SK-N-SH treated with all-trans-retinoic acid at 6 μM for 48 hours (cell line): ENCODE data around the gene MEIS3.

Experiments
- ATAC-seq: fragments of 200-7000 bp; cut with Tn5 transposase; 3 replicates; pipeline ENCODE4 v1.9.1; 2020; ENCODE audit warnings: mild to moderate bottlenecking, moderate library complexity
- ARNTL ChIP-seq: fragments of 450-650 bp; formaldehyde crosslinking; IDR thresholded peaks from 2 replicates; pipeline ENCODE4 v1.5.0; 2020; ENCODE audit warnings: low read depth, mild to moderate bottlenecking, moderate library complexity, borderline replicate concordance
- CREB5 ChIP-seq: fragments of 250-450 bp; sonication (Bioruptor Pico); IDR thresholded peaks from 2 replicates; pipeline ENCODE4 v1.5.1; 2020; ENCODE audit warnings: low read depth, mild to moderate bottlenecking, moderate library complexity
- CSDC2 ChIP-seq: fragments of 250-450 bp; sonication (Bioruptor Pico); IDR thresholded peaks from 2 replicates; pipeline ENCODE4 v1.5.0; 2020; ENCODE audit warnings: mild to moderate bottlenecking, moderate library complexity
- CSRNP3 ChIP-seq: fragments of 250-450 bp; sonication (Bioruptor Pico); IDR thresholded peaks from 2 replicates; pipeline ENCODE4 v1.5.1; 2021; ENCODE audit warnings: mild to moderate bottlenecking, moderate library complexity
- ESRRG ChIP-seq: fragments of 250-450 bp; sonication (Bioruptor Pico); IDR thresholded peaks from 2 replicates; pipeline ENCODE4 v1.6.1; 2021; ENCODE audit warnings: mild to moderate bottlenecking
- ISL1 ChIP-seq: fragments of 250-450 bp; sonication (Bioruptor Pico); IDR thresholded peaks from 2 replicates; pipeline ENCODE4 v2.1.2; 2022; ENCODE audit warnings: mild to moderate bottlenecking, moderate library complexity
- PATZ1 ChIP-seq: fragments of 250-450 bp; sonication (Bioruptor Pico); IDR thresholded peaks from 2 replicates; pipeline ENCODE4 v1.8.0; 2020; ENCODE audit warnings: mild to moderate bottlenecking, moderate library complexity, borderline replicate concordance
- POU6F1 ChIP-seq: fragments of 250-450 bp; sonication (Bioruptor Pico); IDR thresholded peaks from 2 replicates; pipeline ENCODE4 v1.8.0; 2021; ENCODE audit warnings: low read depth, mild to moderate bottlenecking, moderate library complexity, borderline replicate concordance
- PPARA ChIP-seq: fragments of 250-450 bp; sonication (Bioruptor Pico); IDR thresholded peaks from 2 replicates; pipeline ENCODE4 v1.5.0; 2020; ENCODE audit warnings: mild to moderate bottlenecking, borderline replicate concordance
- RARB ChIP-seq: fragments of 250-450 bp; sonication (Bioruptor Pico); IDR thresholded peaks from 2 replicates; pipeline ENCODE4 v1.8.0; 2021; ENCODE audit warnings: mild to moderate bottlenecking, moderate library complexity
- SNAI2 ChIP-seq: fragments of 250-450 bp; sonication (Bioruptor Pico); IDR thresholded peaks from 2 replicates; pipeline ENCODE4 v1.5.0; 2020; ENCODE audit warnings: mild to moderate bottlenecking, moderate library complexity
- TCF4 ChIP-seq: fragments of 250-450 bp; sonication (Bioruptor Pico); IDR thresholded peaks from 2 replicates; pipeline ENCODE4 v1.8.0; 2021; ENCODE audit warnings: mild to moderate bottlenecking, moderate library complexity, borderline replicate concordance
- TOX ChIP-seq: fragments of 250-450 bp; sonication (Bioruptor Pico); IDR thresholded peaks from 2 replicates; pipeline ENCODE4 v1.8.0; 2021; ENCODE audit warnings: mild to moderate bottlenecking, moderate library complexity, borderline replicate concordance
- TSHZ2 ChIP-seq: fragments of 250-450 bp; sonication (Bioruptor Pico); IDR thresholded peaks from 2 replicates; pipeline ENCODE4 v1.5.0; 2020; ENCODE audit warnings: mild to moderate bottlenecking, moderate library complexity
- ZC3H10 ChIP-seq: fragments of 250-450 bp; sonication (Bioruptor Pico); IDR thresholded peaks from 2 replicates; pipeline ENCODE4 v1.5.1; 2021; ENCODE audit warnings: mild to moderate bottlenecking, moderate library complexity
- ZFP3 ChIP-seq: fragments of 250-450 bp; sonication (Bioruptor Pico); IDR thresholded peaks from 2 replicates; pipeline ENCODE4 v1.5.0; 2020; ENCODE audit warnings: mild to moderate bottlenecking, moderate library complexity
- ZFP30 ChIP-seq: fragments of 450-650 bp; formaldehyde crosslinking; IDR thresholded peaks from 2 replicates; pipeline ENCODE4 v1.5.0; 2022; ENCODE audit warnings: mild to moderate bottlenecking, moderate library complexity
- ZNF565 ChIP-seq: fragments of 450-650 bp; formaldehyde crosslinking; conservative IDR thresholded peaks from 2 replicates; pipeline ENCODE4 v1.5.0; 2020; ENCODE audit warnings: low read depth, mild to moderate bottlenecking, moderate library complexity
- ZNF70 ChIP-seq: fragments of 450-650 bp; formaldehyde crosslinking; IDR thresholded peaks from 2 replicates; pipeline ENCODE4 v1.5.0; 2020; ENCODE audit warnings: mild to moderate bottlenecking, moderate library complexity
- ZNF8 ChIP-seq: fragments of 450-650 bp; formaldehyde crosslinking; IDR thresholded peaks from 2 replicates; pipeline ENCODE4 v1.5.0; 2020; ENCODE audit warnings: mild to moderate bottlenecking, moderate library complexity

MEIS3 gene

GRCh38 chr19:47363758-47364531 lies 55.4 kb downstream of the MEIS3 start:
- TF ChIP-seq ZC3H10 (CRISPR knock-in tag) = no peak
- TF ChIP-seq ZNF70 (CRISPR knock-in tag) = no peak
- TF ChIP-seq POU6F1 = no peak
- no peak for TF ChIP-seq ZFP30 (CRISPR knock-in tag)
- no peak for TF ChIP-seq TCF4 (CRISPR knock-in tag)
- TF ChIP-seq ISL1 (CRISPR knock-in tag) = no peak
- TF ChIP-seq TSHZ2 (CRISPR knock-in tag) = no peak
- TF ChIP-seq ESRRG (CRISPR knock-in tag) = no peak
- TF ChIP-seq CREB5 (CRISPR knock-in tag) = no peak
- ATAC-seq = peak; percentile 77

- no peak for TF ChIP-seq SNAI2 (CRISPR knock-in tag)
- TF ChIP-seq CREB5 (CRISPR knock-in tag) = no peak
- no peak for TF ChIP-seq POU6F1
- TF ChIP-seq TSHZ2 (CRISPR knock-in tag) = no peak
- TF ChIP-seq PATZ1 = no peak
- TF ChIP-seq CSDC2 = no peak
- TF ChIP-seq RARB (CRISPR knock-in tag) = no peak
- TF ChIP-seq ZC3H10 (CRISPR knock-in tag) = no peak
- no peak for TF ChIP-seq ARNTL (CRISPR knock-in tag)
- TF ChIP-seq PPARA = no peak
- no peak for TF ChIP-seq TCF4 (CRISPR knock-in tag)
- no peak for TF ChIP-seq ZFP3 (CRISPR knock-in tag)
- no peak for TF ChIP-seq TOX (CRISPR knock-in tag)
- TF ChIP-seq ZNF8 (CRISPR knock-in tag) = no peak
- TF ChIP-seq ZNF565 = no peak
- no peak for TF ChIP-seq CSRNP3 (CRISPR knock-in tag)
- ATAC-seq = no peak
These were observed 57.0 kb downstream of the MEIS3 start for GRCh38 chr19:47362321-47362720.
